Small intestine (tissue), 7 donors: Measurements from ENCODE around the gene VPS8. TPM values are rescaled to one million over a fixed set of nuclear protein-coding genes. Genes with fewer than 3 reads are reported as not detected.
A peak's percentile ranks its signal among the peaks of the same experiment; 100 is the strongest.

ENCODE experiments used
- DNase-seq, 2 donors: peaks; one replicate each; pipeline versions ENCODE4 v3.0.0 to v3.0.0-alpha.2; 2013
- FAIRE-seq: peaks from 2 replicates; lab custom pipeline; 2012; peaks lifted over from hg19 to GRCh38; lab: Jason Lieb, UNC
- H3K27ac ChIP-seq, 3 donors: one replicate each; pipeline ENCODE4 v1.5.1; 2013; ENCODE audit warnings: low read length in 2 of 3, mild to moderate bottlenecking in 2 of 3, control low read depth in 1 of 3, inconsistent platforms in 1 of 3, low read depth in 1 of 3, moderate library complexity in 1 of 3
- H3K27me3 ChIP-seq, 3 donors: one replicate each; pipeline ENCODE4 v1.6.1; 2013; ENCODE audit warnings: low read length in 3 of 3, inconsistent platforms in 1 of 3; ENCODE audit not compliant: control insufficient read depth in 3 of 3, insufficient read depth in 3 of 3
- H3K36me3 ChIP-seq, 3 donors: one replicate each; pipeline ENCODE4 v1.6.1; 2013; ENCODE audit warnings: low read length in 3 of 3, inconsistent platforms in 1 of 3, low read depth in 1 of 3, mild to moderate bottlenecking in 1 of 3, moderate library complexity in 1 of 3; ENCODE audit not compliant: control insufficient read depth in 3 of 3, insufficient read depth in 2 of 3
- H3K4me1 ChIP-seq, 3 donors: one replicate each; pipeline ENCODE4 v1.6.1; 2013; ENCODE audit warnings: low read length in 2 of 3, inconsistent platforms in 1 of 3, low read depth in 1 of 3, mild to moderate bottlenecking in 1 of 3, moderate library complexity in 1 of 3; ENCODE audit not compliant: control insufficient read depth in 3 of 3, insufficient read depth in 2 of 3
- H3K4me3 ChIP-seq, 3 donors: one replicate each; pipeline ENCODE4 v1.5.1; 2013; ENCODE audit warnings: low read length in 3 of 3, control low read depth in 1 of 3, inconsistent platforms in 1 of 3, low read depth in 1 of 3, mild to moderate bottlenecking in 1 of 3, moderate library complexity in 1 of 3
- H3K9me3 ChIP-seq, 2 donors: one replicate each; pipeline ENCODE4 v1.6.1; 2013; ENCODE audit warnings: low read depth in 1 of 2, low read length in 1 of 2; ENCODE audit not compliant: control insufficient read depth in 2 of 2, insufficient read depth in 1 of 2
- WGBS, 3 donors: extraction: QIAGEN DNeasy Blood & Tissue Kit; methylation state at CpG; one replicate each; pipeline ENCODE4 v1.1.7; 2013; 5-methylcytosine and 5-hydroxymethylcytosine counted together
- polyA plus RNA-seq, 4 donors: library from polyadenylated mRNA; stranded (reverse) in 3 of 4; unstranded in 1 of 4; fragments of 200-250 nt in 3 of 4; fragments of 120-200 nt in 1 of 4; gene quantifications; one replicate each; pipeline versions ENCODE4 v1.2.1 to v1.2.3, GENCODE V29; 2013
- donor health status: healthy with polysubstance abuse.
- donor health status: control.
- donor health status: control.
- donor health status: Bipolar disorder and iron deficiency.
- donor health status: healthy.

Gene VPS8
- polyA plus RNA-seq, 4 donors, result 7.8 to 32.5 (median 9.2) TPM

- Histone ChIP-seq H3K4me1 (no peaks in the 10 kb centered on the region), H3K36me3 (peaks cover 0 to 6% (median 0%) of the 10 kb centered on the region in 3 donors), H3K27me3 (no peaks in the 10 kb centered on the region), H3K4me3 (no peak overlapping the region), H3K27ac (no peak overlapping the region), H3K9me3 (no peaks in the 10 kb centered on the region)
- FAIRE-seq (no peak), DNase-seq (peak; percentile 56 to 62)
- WGBS, 3 donors, result 66 to 73% (median 71%) methylated on average over 5 of the region's 5 CpGs
These were observed 63.0 kb downstream of the VPS8 start for GRCh38 chr3:184874709-184875644.

GRCh38 chr3:184880276-184881019 lies 68.5 kb downstream of the VPS8 start:
- Histone ChIP-seq H3K4me1 (no peaks in the 10 kb centered on the region), H3K4me3 (no peak overlapping the region), H3K9me3 (no peaks in the 10 kb centered on the region), H3K27ac (no peak overlapping the region), H3K27me3 (no peaks in the 10 kb centered on the region), H3K36me3 (peaks cover 0 to 3% (median 0%) of the 10 kb centered on the region in 3 donors)
- FAIRE-seq, result no peak
- WGBS, 3 donors, result 68 to 81% (median 81%) methylated on average over 2 of the region's 2 CpGs
- no peak for DNase-seq

GRCh38 chr3:184884359-184885017 lies 72.5 kb downstream of the VPS8 start:
- FAIRE-seq (no peak), DNase-seq (no peak)
- Histone ChIP-seq H3K4me1 (no peaks in the 10 kb centered on the region), H3K27ac (no peak overlapping the region), H3K4me3 (no peak overlapping the region), H3K27me3 (no peaks in the 10 kb centered on the region), H3K36me3 (peaks cover 3 to 11% (median 4%) of the 10 kb centered on the region in 3 donors), H3K9me3 (no peaks in the 10 kb centered on the region)
- 82 to 100% (median 83%) methylated on average over 1 of the region's 1 CpG for WGBS, 3 donors

GRCh38 chr3:184885112-184885511 lies 73.1 kb downstream of the VPS8 start:
- H3K27ac ChIP-seq, result no peak overlapping the region
- H3K27me3 ChIP-seq, result no peaks in the 10 kb centered on the region
- H3K4me1 ChIP-seq, result no peaks in the 10 kb centered on the region
- H3K36me3 ChIP-seq, result peaks cover 3 to 11% (median 4%) of the 10 kb centered on the region in 3 donors
- DNase-seq (no peak), FAIRE-seq (no peak)
- H3K4me3 ChIP-seq, result no peak overlapping the region
- WGBS, 3 donors, result 81 to 85% (median 83%) methylated on average over 4 of the region's 4 CpGs
- no peaks in the 10 kb centered on the region for H3K9me3 ChIP-seq

GRCh38 chr3:184887574-184887973 lies 75.6 kb downstream of the VPS8 start:
- 86 to 94% (median 92%) methylated on average over 2 of the region's 2 CpGs for WGBS, 3 donors
- H3K9me3 ChIP-seq, result no peaks in the 10 kb centered on the region
- DNase-seq (no peak), FAIRE-seq (no peak)
- H3K4me3 ChIP-seq, result no peak overlapping the region
- no peaks in the 10 kb centered on the region for H3K4me1 ChIP-seq
- no peak overlapping the region for H3K27ac ChIP-seq
- H3K27me3 ChIP-seq, result no peaks in the 10 kb centered on the region
- peaks cover 3 to 11% (median 4%) of the 10 kb centered on the region in 3 donors for H3K36me3 ChIP-seq

- FAIRE-seq (no peak), DNase-seq (no peak)
- no peaks in the 10 kb centered on the region for H3K27me3 ChIP-seq
- no peaks in the 10 kb centered on the region for H3K4me1 ChIP-seq
- H3K36me3 ChIP-seq, result peaks cover 3 to 8% (median 4%) of the 10 kb centered on the region in 3 donors
- no peak overlapping the region for H3K4me3 ChIP-seq
- 92 to 95% (median 93%) methylated on average over 6 of the region's 6 CpGs for WGBS, 3 donors
- H3K9me3 ChIP-seq, result no peaks in the 10 kb centered on the region
- no peak overlapping the region for H3K27ac ChIP-seq
These were observed 77.4 kb downstream of the VPS8 start for GRCh38 chr3:184889312-184889904.

GRCh38 chr3:184894051-184894450 lies 82.1 kb downstream of the VPS8 start:
- peaks cover 0 to 2% (median 2%) of the 10 kb centered on the region in 3 donors for H3K36me3 ChIP-seq
- no peak overlapping the region for H3K4me3 ChIP-seq
- H3K27me3 ChIP-seq, result no peaks in the 10 kb centered on the region
- 99 to 100% (median 100%) methylated on average over 1 of the region's 1 CpG for WGBS, 3 donors
- H3K27ac ChIP-seq, result no peak overlapping the region
- DNase-seq (no peak), FAIRE-seq (no peak)
- H3K9me3 ChIP-seq, result no peaks in the 10 kb centered on the region
- no peaks in the 10 kb centered on the region for H3K4me1 ChIP-seq

- no peak for FAIRE-seq
- 97 to 100% (median 98%) methylated on average over 3 to 4 of the region's 4 CpGs for WGBS, 3 donors
These were observed 83.4 kb downstream of the VPS8 start for GRCh38 chr3:184895350-184895749.

More at GRCh38 chr3:184895350-184895749, 83.4 kb downstream of the VPS8 start:
- no peak for DNase-seq
- no peak overlapping the region for H3K4me3 ChIP-seq
- no peak overlapping the region for H3K27ac ChIP-seq
- H3K36me3 ChIP-seq, result peaks cover 0 to 2% (median 2%) of the 10 kb centered on the region in 3 donors
- no peaks in the 10 kb centered on the region for H3K27me3 ChIP-seq
- H3K4me1 ChIP-seq, result no peaks in the 10 kb centered on the region
- no peaks in the 10 kb centered on the region for H3K9me3 ChIP-seq
